Fibroblast of skin of abdomen (primary cell): ENCODE measurements around the gene FEN1.

ENCODE experiments used
- DNase-seq: peaks from one replicate; pipeline ENCODE4 v3.0.0-alpha.2; 2013

FEN1 gene

GRCh38 chr11:61826930-61827570 lies 34.3 kb downstream of the FEN1 start:
- DNase-seq = no peak

- DNase-seq = peak; percentile 96
These were observed 35.1 kb downstream of the FEN1 start, which contains the start of gene FADS2 for GRCh38 chr11:61827571-61828378. TSS of gene FADS2 (plus strand) at chr11:61828300. CDS start at chr11:61828391, 91 bp downstream.

- DNase-seq = no peak
These were observed 35.6 kb downstream of the FEN1 start for GRCh38 chr11:61828379-61828628.

GRCh38 chr11:61828629-61829407 lies 36.1 kb downstream of the FEN1 start:
- DNase-seq = peak; percentile 24

GRCh38 chr11:61829806-61830205 lies 37.1 kb downstream of the FEN1 start:
- DNase-seq = no peak

GRCh38 chr11:61830237-61831105 lies 37.8 kb downstream of the FEN1 start:
- peak; percentile 31 for DNase-seq

- no peak for DNase-seq
These were observed 39.5 kb downstream of the FEN1 start for GRCh38 chr11:61832207-61832606.

GRCh38 chr11:61832754-61833153 lies 40.0 kb downstream of the FEN1 start:
- no peak for DNase-seq

GRCh38 chr11:61833471-61833870 lies 40.8 kb downstream of the FEN1 start:
- no peak for DNase-seq

- DNase-seq = no peak
These were observed 41.2 kb downstream of the FEN1 start for GRCh38 chr11:61833926-61834277.

GRCh38 chr11:61834278-61835048 lies 41.8 kb downstream of the FEN1 start:
- peak; percentile 55 for DNase-seq

- DNase-seq = no peak
These were observed 43.5 kb downstream of the FEN1 start for GRCh38 chr11:61836193-61836592.

- DNase-seq = no peak
These were observed 44.8 kb downstream of the FEN1 start for GRCh38 chr11:61837411-61838005.

- DNase-seq = no peak
These were observed 45.8 kb downstream of the FEN1 start for GRCh38 chr11:61838501-61838900.

- DNase-seq = no peak
These were observed 46.2 kb downstream of the FEN1 start for GRCh38 chr11:61838921-61839320.

- DNase-seq = no peak
These were observed 47.0 kb downstream of the FEN1 start for GRCh38 chr11:61839742-61840141.

GRCh38 chr11:61840371-61840770 lies 47.7 kb downstream of the FEN1 start:
- no peak for DNase-seq

- no peak for DNase-seq
These were observed 49.2 kb downstream of the FEN1 start for GRCh38 chr11:61841636-61842527.

GRCh38 chr11:61842528-61842820 lies 49.8 kb downstream of the FEN1 start:
- no peak for DNase-seq

- no peak for DNase-seq
These were observed 52.3 kb downstream of the FEN1 start for GRCh38 chr11:61844909-61845565.
